ENCODE data around the gene HIVEP3.

- TF ChIP-seq, protein P1, sequence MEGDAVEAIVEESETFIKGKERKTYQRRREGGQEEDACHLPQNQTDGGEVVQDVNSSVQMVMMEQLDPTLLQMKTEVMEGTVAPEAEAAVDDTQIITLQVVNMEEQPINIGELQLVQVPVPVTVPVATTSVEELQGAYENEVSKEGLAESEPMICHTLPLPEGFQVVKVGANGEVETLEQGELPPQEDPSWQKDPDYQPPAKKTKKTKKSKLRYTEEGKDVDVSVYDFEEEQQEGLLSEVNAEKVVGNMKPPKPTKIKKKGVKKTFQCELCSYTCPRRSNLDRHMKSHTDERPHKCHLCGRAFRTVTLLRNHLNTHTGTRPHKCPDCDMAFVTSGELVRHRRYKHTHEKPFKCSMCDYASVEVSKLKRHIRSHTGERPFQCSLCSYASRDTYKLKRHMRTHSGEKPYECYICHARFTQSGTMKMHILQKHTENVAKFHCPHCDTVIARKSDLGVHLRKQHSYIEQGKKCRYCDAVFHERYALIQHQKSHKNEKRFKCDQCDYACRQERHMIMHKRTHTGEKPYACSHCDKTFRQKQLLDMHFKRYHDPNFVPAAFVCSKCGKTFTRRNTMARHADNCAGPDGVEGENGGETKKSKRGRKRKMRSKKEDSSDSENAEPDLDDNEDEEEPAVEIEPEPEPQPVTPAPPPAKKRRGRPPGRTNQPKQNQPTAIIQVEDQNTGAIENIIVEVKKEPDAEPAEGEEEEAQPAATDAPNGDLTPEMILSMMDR (IDR thresholded peaks at IDR 0.05): no peak
- no peak for TF ChIP-seq EZH2 (IDR thresholded peaks at IDR 0.05)
- no peak for TF ChIP-seq EZH2phosphoT487 (IDR thresholded peaks at IDR 0.05)
Observed at GRCh38 chr1:41882068-41882477, 36.6 kb downstream of the HIVEP3 start.
